NT2/D1 (cell line): ENCODE measurements around the gene PDGFC.

ENCODE experiments used
- DNase-seq: peaks from one replicate; pipeline ENCODE4 v3.0.0-alpha.2; 2011; ENCODE audit warnings: low read depth, low spot score
- H3K27me3 ChIP-seq: 2 replicates; pipeline ENCODE4 v1.6.0; 2011; ENCODE audit warnings: mild to moderate bottlenecking; ENCODE audit not compliant: insufficient read length, insufficient read depth
- H3K36me3 ChIP-seq: 2 replicates; pipeline ENCODE4 v1.6.1; 2011; ENCODE audit warnings: mild to moderate bottlenecking, low read length, mixed read lengths; ENCODE audit not compliant: insufficient read depth, insufficient read length
- H3K4me1 ChIP-seq: 2 replicates; pipeline ENCODE4 v1.5.1; 2011; ENCODE audit not compliant: insufficient read depth, insufficient read length
- H3K4me3 ChIP-seq: 2 replicates; pipeline ENCODE4 v1.5.1; 2011; ENCODE audit warnings: low read depth; ENCODE audit not compliant: insufficient read length
- H3K9ac ChIP-seq: 2 replicates; pipeline ENCODE4 v1.6.0; 2011; ENCODE audit warnings: low read depth; ENCODE audit not compliant: insufficient read length
- H3K9me3 ChIP-seq: 2 replicates; pipeline ENCODE4 v1.5.1; 2011; ENCODE audit warnings: mild to moderate bottlenecking, low read length; ENCODE audit not compliant: insufficient read depth
- SUZ12 ChIP-seq: IDR thresholded peaks from 2 replicates; pipeline ENCODE4 v1.6.1; 2011; ENCODE audit not compliant: insufficient read length, insufficient read depth; ENCODE audit errors: extremely low read depth
- YY1 ChIP-seq: IDR thresholded peaks from 2 replicates; pipeline ENCODE4 v1.6.1; 2011; ENCODE audit not compliant: insufficient read length, insufficient read depth
- ZNF274 ChIP-seq: IDR thresholded peaks from 2 replicates; pipeline ENCODE4 v1.6.1; 2011; ENCODE audit warnings: mild to moderate bottlenecking, low read depth, low read length

Gene PDGFC

GRCh38 chr4:156756118-156756517 is 215.5 kb downstream of the PDGFC start:
- TF ChIP-seq SUZ12 (no peak), YY1 (no peak), ZNF274 (no peak)
- Histone ChIP-seq H3K4me3 (no peak overlapping the region), H3K36me3 (no peaks in the 10 kb centered on the region), H3K9ac (no peak overlapping the region), H3K4me1 (no peaks in the 10 kb centered on the region), H3K9me3 (no peaks in the 10 kb centered on the region), H3K27me3 (no peaks in the 10 kb centered on the region)
- no peak for DNase-seq

GRCh38 chr4:156754832-156755570 is 216.6 kb downstream of the PDGFC start:
- Histone ChIP-seq H3K27me3 (no peaks in the 10 kb centered on the region), H3K4me3 (no peak overlapping the region), H3K9ac (no peak overlapping the region), H3K36me3 (no peaks in the 10 kb centered on the region), H3K9me3 (no peaks in the 10 kb centered on the region), H3K4me1 (no peaks in the 10 kb centered on the region)
- DNase-seq = no peak
- TF ChIP-seq YY1 = no peak
- no peak for TF ChIP-seq SUZ12
- TF ChIP-seq ZNF274 = no peak

GRCh38 chr4:156751486-156751885 is 220.1 kb downstream of the PDGFC start:
- no peak for DNase-seq
- Histone ChIP-seq H3K36me3 (no peaks in the 10 kb centered on the region), H3K9ac (no peak overlapping the region), H3K27me3 (no peaks in the 10 kb centered on the region), H3K4me3 (no peak overlapping the region), H3K9me3 (no peaks in the 10 kb centered on the region), H3K4me1 (no peaks in the 10 kb centered on the region)
- TF ChIP-seq ZNF274 = no peak
- no peak for TF ChIP-seq YY1
- no peak for TF ChIP-seq SUZ12

- H3K9me3 ChIP-seq = no peaks in the 10 kb centered on the region
- DNase-seq = no peak
- no peak overlapping the region for H3K4me3 ChIP-seq
- no peaks in the 10 kb centered on the region for H3K36me3 ChIP-seq
- H3K27me3 ChIP-seq = no peaks in the 10 kb centered on the region
- no peak for TF ChIP-seq SUZ12
- no peak for TF ChIP-seq ZNF274
- TF ChIP-seq YY1 = no peak
- H3K9ac ChIP-seq = no peak overlapping the region
- H3K4me1 ChIP-seq = no peaks in the 10 kb centered on the region
These were observed 221.9 kb downstream of the PDGFC start for GRCh38 chr4:156749426-156750403.

- H3K4me3 ChIP-seq = no peak overlapping the region
- H3K36me3 ChIP-seq = no peaks in the 10 kb centered on the region
- H3K4me1 ChIP-seq = no peaks in the 10 kb centered on the region
- H3K27me3 ChIP-seq = no peaks in the 10 kb centered on the region
- no peak for DNase-seq
- no peaks in the 10 kb centered on the region for H3K9me3 ChIP-seq
- H3K9ac ChIP-seq = no peak overlapping the region
- TF ChIP-seq YY1 = no peak
- TF ChIP-seq SUZ12 = no peak
- TF ChIP-seq ZNF274 = no peak
These were observed 225.5 kb downstream of the PDGFC start for GRCh38 chr4:156746111-156746510.

- DNase-seq = no peak
- Histone ChIP-seq H3K9me3 (no peaks in the 10 kb centered on the region), H3K27me3 (no peaks in the 10 kb centered on the region), H3K4me1 (no peaks in the 10 kb centered on the region), H3K4me3 (no peak overlapping the region), H3K9ac (no peak overlapping the region), H3K36me3 (no peaks in the 10 kb centered on the region)
- TF ChIP-seq SUZ12 (no peak), YY1 (no peak), ZNF274 (no peak)
These were observed 232.8 kb downstream of the PDGFC start for GRCh38 chr4:156738766-156739165.
